H1 (cell line): Measurements from ENCODE around the gene TEX55. TPM values are rescaled to one million over a fixed set of nuclear protein-coding genes. Genes with fewer than 3 reads are reported as not detected.
A peak's percentile ranks its signal among the peaks of the same experiment; 100 is the strongest.

ENCODE experiments used
- CTCF ChIA-PET: fragments of 300-600 bp; sonication (Branson Sonifier 250); formaldehyde crosslinking; loops from one replicate; lab custom pipeline; 2021; ENCODE audit not compliant: partially characterized antibody; lab: Charles Lee
- POLR2A ChIA-PET: fragments of 300-600 bp; sonication (Branson Sonifier 250); formaldehyde crosslinking; loops from one replicate; lab custom pipeline; 2021; ENCODE audit warnings: inconsistent platforms; ENCODE audit not compliant: partially characterized antibody; lab: Charles Lee
- DNase-seq, 2 experiments: peaks; one replicate each; pipeline versions ENCODE4 v3.0.0 to v3.0.0-alpha.2; 2010 to 2022; ENCODE audit warnings: low spot score in 2 of 2, low read depth in 1 of 2, mixed read lengths in 1 of 2
- FAIRE-seq: peaks from 2 replicates; lab custom pipeline; 2011; peaks lifted over from hg19 to GRCh38; lab: Jason Lieb, UNC
- H2AFZ ChIP-seq: 2 replicates; pipeline ENCODE4 v1.8.1; 2012; ENCODE audit warnings: low read length, inconsistent platforms
- H2AK5ac ChIP-seq: 2 replicates; pipeline ENCODE4 v1.6.1; 2013; ENCODE audit warnings: low read depth, low read length
- H2BK120ac ChIP-seq: replicated peaks from 2 replicates; pipeline ENCODE3; 2013; ENCODE audit warnings: low read depth, low read length, inconsistent platforms
- H2BK12ac ChIP-seq: 2 replicates; pipeline ENCODE4 v1.6.1; 2013; ENCODE audit warnings: low read depth, low read length
- H2BK15ac ChIP-seq: 2 replicates; pipeline ENCODE4 v1.6.1; 2013; ENCODE audit warnings: low read length
- H2BK20ac ChIP-seq: 2 replicates; pipeline ENCODE4 v1.6.1; 2013; ENCODE audit warnings: low read length
- H2BK5ac ChIP-seq: 2 replicates; pipeline ENCODE4 v1.6.1; 2013; ENCODE audit warnings: low read depth, low read length
- H3K14ac ChIP-seq: 2 replicates; pipeline ENCODE4 v1.6.1; 2013; ENCODE audit warnings: inconsistent platforms; ENCODE audit not compliant: insufficient read length
- H3K18ac ChIP-seq: 2 replicates; pipeline ENCODE4 v1.6.1; 2013; ENCODE audit warnings: low read length; ENCODE audit errors: extremely low read depth
- H3K23ac ChIP-seq: 2 replicates; pipeline ENCODE4 v1.6.1; 2013; ENCODE audit warnings: inconsistent platforms; ENCODE audit not compliant: insufficient read length
- H3K23me2 ChIP-seq: 2 replicates; pipeline ENCODE4 v1.6.1; 2013; ENCODE audit warnings: low read depth, low read length
- H3K27ac ChIP-seq: 2 replicates; pipeline ENCODE4 v1.6.1; 2011; ENCODE audit warnings: low read depth, low read length, inconsistent platforms
- H3K27me3 ChIP-seq, 4 experiments: replicated peaks in 1 of 4; 1 replicate in 1 of 4; 2 replicates in 3 of 4; pipeline versions ENCODE4 v1.6.1 to v1.8.1; 2011 to 2013; ENCODE audit warnings: low read length in 3 of 4, mild to moderate bottlenecking in 3 of 4, inconsistent platforms in 2 of 4, mixed read lengths in 2 of 4, moderate library complexity in 1 of 4; ENCODE audit not compliant: control insufficient read depth in 3 of 4, insufficient read depth in 3 of 4; ENCODE audit errors: extremely low read depth in 1 of 4
- H3K36me3 ChIP-seq, 4 experiments: 2 replicates each; pipeline versions ENCODE4 v1.6.1 to v1.8.1; 2011 to 2013; ENCODE audit warnings: mild to moderate bottlenecking in 4 of 4, low read length in 3 of 4, moderate library complexity in 2 of 4, control low read depth in 1 of 4, inconsistent platforms in 1 of 4; ENCODE audit not compliant: insufficient read depth in 4 of 4, control insufficient read depth in 2 of 4
- H3K4ac ChIP-seq: replicated peaks from 2 replicates; pipeline ENCODE3; 2013; ENCODE audit warnings: low read length, low read depth, mixed read lengths, inconsistent platforms; ENCODE audit not compliant: insufficient read length
- H3K4me1 ChIP-seq, 4 experiments: replicated peaks in 1 of 4; 1 replicate in 1 of 4; 2 replicates in 3 of 4; pipeline versions ENCODE4 v1.6.1 to v1.8.1; 2011 to 2013; ENCODE audit warnings: low read length in 3 of 4, inconsistent platforms in 2 of 4, mixed read lengths in 1 of 4; ENCODE audit not compliant: insufficient read depth in 4 of 4, control insufficient read depth in 3 of 4
- H3K4me2 ChIP-seq, 2 experiments: 2 replicates each; pipeline versions ENCODE4 v1.6.1 to v1.8.1; 2011 to 2013; ENCODE audit warnings: low read depth in 2 of 2, low read length in 2 of 2, control low read depth in 1 of 2, inconsistent platforms in 1 of 2, mild to moderate bottlenecking in 1 of 2; ENCODE audit not compliant: insufficient read depth in 1 of 2
- H3K4me3 ChIP-seq, 4 experiments: fragments of 200-600, 300-600 bp in 1 of 4; sonication (generic), shearing (Covaris generic), sonication (Bioruptor Twin) in 1 of 4; 2 replicates each; pipeline versions ENCODE4 v1.5.1 to v1.8.1; 2011 to 2016; ENCODE audit warnings: low read length in 4 of 4, low read depth in 3 of 4, control low read depth in 2 of 4, inconsistent platforms in 2 of 4, mild to moderate bottlenecking in 2 of 4, mixed read lengths in 1 of 4, moderate library complexity in 1 of 4; ENCODE audit not compliant: insufficient read depth in 2 of 4; ENCODE audit errors: extremely low read depth in 1 of 4
- H3K56ac ChIP-seq: replicated peaks from 2 replicates; pipeline ENCODE3; 2013; ENCODE audit warnings: low read depth, mild to moderate bottlenecking, mixed read lengths, low read length, inconsistent platforms; ENCODE audit not compliant: insufficient read length
- H3K79me1 ChIP-seq: 2 replicates; pipeline ENCODE4 v1.6.1; 2013; ENCODE audit warnings: low read depth, low read length, control low read depth
- H3K79me2 ChIP-seq, 2 experiments: 2 replicates each; pipeline versions ENCODE4 v1.6.1 to v1.8.1; 2012 to 2013; ENCODE audit warnings: low read length in 2 of 2, mild to moderate bottlenecking in 2 of 2, inconsistent platforms in 1 of 2; ENCODE audit not compliant: insufficient read depth in 2 of 2, control insufficient read depth in 1 of 2
- H3K9ac ChIP-seq, 4 experiments: replicated peaks in 1 of 4; 1 replicate in 1 of 4; 2 replicates in 3 of 4; pipeline versions ENCODE4 v1.6.1 to v1.8.1; 2011 to 2013; ENCODE audit warnings: low read depth in 3 of 4, low read length in 3 of 4, control low read depth in 2 of 4, mild to moderate bottlenecking in 2 of 4, moderate library complexity in 2 of 4, inconsistent platforms in 1 of 4; ENCODE audit errors: extremely low read depth in 1 of 4
- H3K9me3 ChIP-seq, 2 experiments: 2 replicates each; pipeline versions ENCODE4 v1.6.1 to v1.8.1; 2012 to 2013; ENCODE audit warnings: mild to moderate bottlenecking in 2 of 2, moderate library complexity in 2 of 2, control low read depth in 1 of 2, inconsistent platforms in 1 of 2, low read depth in 1 of 2, low read length in 1 of 2, mixed read lengths in 1 of 2; ENCODE audit not compliant: insufficient read depth in 2 of 2
- H4K20me1 ChIP-seq, 2 experiments: replicated peaks in 1 of 2; 2 replicates each; pipeline versions ENCODE3 to v1.8.1; 2011 to 2013; ENCODE audit warnings: inconsistent platforms in 2 of 2, low read length in 2 of 2, mild to moderate bottlenecking in 1 of 2; ENCODE audit not compliant: insufficient read depth in 2 of 2, control insufficient read depth in 1 of 2
- H4K5ac ChIP-seq: 2 replicates; pipeline ENCODE4 v1.6.1; 2013; ENCODE audit warnings: low read length, low read depth, mixed read lengths, inconsistent platforms; ENCODE audit not compliant: insufficient read length
- H4K8ac ChIP-seq: 2 replicates; pipeline ENCODE4 v1.8.0; 2013; ENCODE audit warnings: mild to moderate bottlenecking, moderate library complexity, low read length, inconsistent platforms; ENCODE audit not compliant: insufficient read depth; ENCODE audit errors: extremely low read depth
- H4K91ac ChIP-seq: replicated peaks from 2 replicates; pipeline ENCODE3; 2013; ENCODE audit warnings: low read length, mixed read lengths, inconsistent platforms; ENCODE audit not compliant: insufficient read length
- RAD21 ChIP-seq, 2 experiments: IDR thresholded peaks in 1 of 2; conservative IDR thresholded peaks in 1 of 2; 2 replicates each; pipeline ENCODE4 v1.6.1; 2011; ENCODE audit warnings: low read depth in 2 of 2, low read length in 2 of 2, improper control_type of control experiment in 1 of 2, inconsistent platforms in 1 of 2, mild to moderate bottlenecking in 1 of 2, moderate library complexity in 1 of 2
- RFX5 ChIP-seq: IDR thresholded peaks from 2 replicates; pipeline ENCODE4 v1.6.1; 2011; ENCODE audit warnings: low read depth, low read length, improper control_type of control experiment, borderline replicate concordance
- WGBS, 2 experiments: shearing (Covaris generic) in 1 of 2; methylation state at CpG; one replicate each; pipeline versions ENCODE4 v1.1.6 to v1.1.7; 2013 to 2015; ENCODE audit warnings: low lambda C conversion rate in 2 of 2, mixed read lengths in 2 of 2, inconsistent platforms in 1 of 2, low coverage in 1 of 2, missing lambda C conversion rate in 1 of 2; ENCODE audit not compliant: insufficient replicate concordance in 2 of 2, insufficient coverage in 1 of 2, insufficient read length in 1 of 2; ENCODE audit errors: extremely low coverage in 1 of 2, missing lambda C conversion rate in 1 of 2; 5-methylcytosine and 5-hydroxymethylcytosine counted together
- long read RNA-seq, 2 experiments: library from RNA in 1 of 2; library from capped mRNA in 1 of 2; stranded (forward); transcript quantifications; one replicate each; pipeline ENCODE4 v2.0.0, GENCODE V29; 2021; ENCODE audit warnings: inconsistent platforms in 1 of 2
- polyA minus RNA-seq, 3 experiments: library from RNA; depleted of rRNA, polyadenylated mRNA; stranded (reverse); fragments of >200 nt; gene quantifications; 1 replicate in 2 of 3; 2 replicates in 1 of 3; pipeline ENCODE4 v1.2.3, GENCODE V29; 2011
- polyA plus RNA-seq, 7 experiments: library from polyadenylated mRNA; depleted of rRNA in 3 of 7; stranded (reverse) in 5 of 7; unstranded in 2 of 7; fragments of >200 nt in 5 of 7; fragments of 200-250 nt in 2 of 7; gene quantifications; 1 replicate in 5 of 7; 2 replicates in 1 of 7; 4 replicates in 1 of 7; pipeline versions ENCODE4 v1.2.1 to v1.2.3, GENCODE V29; 2011 to 2013; ENCODE audit warnings: missing spikeins in 2 of 7, mixed read lengths in 2 of 7
- total RNA-seq: library from RNA; stranded (reverse); fragmentation: NEBNext Ultra II Directional; extraction: Animal tissue kit (Norgen Biotek cat#: 25700); gene quantifications from 2 replicates; pipeline ENCODE4 v1.2.1, GENCODE V29; 2021
- TF ChIP-seq, protein P1 (sequence below), 3 experiments: IDR thresholded peaks; 1 replicate in 2 of 3; 2 replicates in 1 of 3; pipeline versions ENCODE4 v1.5.1 to v1.6.1; 2011; ENCODE audit warnings: low read length in 3 of 3, mild to moderate bottlenecking in 3 of 3, inconsistent platforms in 2 of 3, low read depth in 1 of 3, moderate library complexity in 1 of 3; ENCODE audit not compliant: insufficient read depth in 1 of 3; ENCODE audit errors: control extremely low read depth in 1 of 3
- TF ChIP-seq, protein P2 (sequence below): IDR thresholded peaks from 2 replicates; pipeline ENCODE4 v1.6.1; 2012; ENCODE audit warnings: inconsistent platforms
- TF ChIP-seq, protein P3 (sequence below): IDR thresholded peaks from 2 replicates; pipeline ENCODE4 v1.6.1; 2012; ENCODE audit warnings: inconsistent platforms

The TEX55 gene
- total RNA-seq (not detected in 2 replicates), polyA plus RNA-seq (2011; rRNA removed) (not detected in 2 replicates), polyA minus RNA-seq (2011; rRNA and poly(A)+ RNA removed) (not detected in 2 replicates)
- polyA plus RNA-seq (2011; cell fraction: cytosol; rRNA removed) = 0.05 TPM
- not detected for polyA plus RNA-seq (2011; cell fraction: nucleus; rRNA removed)
- polyA plus RNA-seq (2012, experiment 1 of 2) = not detected in 4 replicates
- not detected for polyA plus RNA-seq (2012, experiment 2 of 2)
- not detected for polyA plus RNA-seq (2013, experiment 1 of 2)
- not detected for polyA plus RNA-seq (2013, experiment 2 of 2)
- not detected for polyA minus RNA-seq (2011; cell fraction: cytosol; rRNA and poly(A)+ RNA removed)
- polyA minus RNA-seq (2011; cell fraction: nucleus; rRNA and poly(A)+ RNA removed) = not detected
- long read RNA-seq, experiment 1 = 0 reads
- long read RNA-seq, experiment 2 = 0 reads

DNA sequence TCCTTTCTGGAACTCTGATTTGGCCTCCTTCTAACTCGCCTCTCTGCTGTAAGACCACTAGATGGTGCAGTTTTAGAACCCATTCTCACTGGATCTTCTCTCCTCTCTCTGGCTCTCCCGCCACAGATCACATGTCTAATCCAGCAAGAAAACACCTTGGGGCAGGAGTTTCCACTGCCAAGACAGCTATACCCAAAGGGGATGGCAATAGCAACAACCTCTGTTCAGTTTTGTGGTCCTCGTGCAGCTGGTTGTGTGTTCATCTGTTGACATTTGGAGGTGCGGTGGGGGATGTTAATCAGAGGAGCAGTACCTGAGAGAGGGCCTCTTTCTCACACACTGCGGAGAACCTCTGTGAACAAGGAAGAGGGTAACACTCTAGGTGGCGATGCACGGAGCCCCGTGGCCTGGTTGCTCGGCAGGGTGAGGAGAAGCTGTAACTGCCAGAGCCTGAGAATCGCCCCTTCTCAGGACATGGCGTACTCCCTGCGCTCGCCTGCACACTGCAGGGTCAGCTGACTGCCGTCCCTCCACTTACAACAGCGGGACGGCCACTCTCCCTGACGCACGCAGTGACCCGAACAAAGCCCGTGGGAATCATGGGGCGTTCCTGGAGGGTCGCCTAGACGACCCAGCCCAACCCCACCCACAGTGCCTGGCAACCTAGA lies at the start of gene TEX55:
TSS of gene TEX55 (plus strand) at position 666 of the 668 bp plus-strand sequence. CDS start 25 bp downstream, outside the sequence.
- no peak within 1 kb of the TSS for H4K5ac ChIP-seq
- TF ChIP-seq RAD21 (IDR thresholded peaks at IDR 0.05 in 1 of 2, conservative IDR thresholded peaks at IDR 0.05 in 1 of 2; ENCODE audit: low read depth in 2 of 2, low read length in 2 of 2) = peak; percentile 70 to 74
- TF ChIP-seq, protein P1, sequence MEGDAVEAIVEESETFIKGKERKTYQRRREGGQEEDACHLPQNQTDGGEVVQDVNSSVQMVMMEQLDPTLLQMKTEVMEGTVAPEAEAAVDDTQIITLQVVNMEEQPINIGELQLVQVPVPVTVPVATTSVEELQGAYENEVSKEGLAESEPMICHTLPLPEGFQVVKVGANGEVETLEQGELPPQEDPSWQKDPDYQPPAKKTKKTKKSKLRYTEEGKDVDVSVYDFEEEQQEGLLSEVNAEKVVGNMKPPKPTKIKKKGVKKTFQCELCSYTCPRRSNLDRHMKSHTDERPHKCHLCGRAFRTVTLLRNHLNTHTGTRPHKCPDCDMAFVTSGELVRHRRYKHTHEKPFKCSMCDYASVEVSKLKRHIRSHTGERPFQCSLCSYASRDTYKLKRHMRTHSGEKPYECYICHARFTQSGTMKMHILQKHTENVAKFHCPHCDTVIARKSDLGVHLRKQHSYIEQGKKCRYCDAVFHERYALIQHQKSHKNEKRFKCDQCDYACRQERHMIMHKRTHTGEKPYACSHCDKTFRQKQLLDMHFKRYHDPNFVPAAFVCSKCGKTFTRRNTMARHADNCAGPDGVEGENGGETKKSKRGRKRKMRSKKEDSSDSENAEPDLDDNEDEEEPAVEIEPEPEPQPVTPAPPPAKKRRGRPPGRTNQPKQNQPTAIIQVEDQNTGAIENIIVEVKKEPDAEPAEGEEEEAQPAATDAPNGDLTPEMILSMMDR (IDR thresholded peaks at IDR 0.05; ENCODE audit: control extremely low read depth in 1 of 3, insufficient read depth in 1 of 3, low read depth in 1 of 3, low read length in 3 of 3) = peak; percentile 3 to 84 (median 61)
- TF ChIP-seq, protein P2, sequence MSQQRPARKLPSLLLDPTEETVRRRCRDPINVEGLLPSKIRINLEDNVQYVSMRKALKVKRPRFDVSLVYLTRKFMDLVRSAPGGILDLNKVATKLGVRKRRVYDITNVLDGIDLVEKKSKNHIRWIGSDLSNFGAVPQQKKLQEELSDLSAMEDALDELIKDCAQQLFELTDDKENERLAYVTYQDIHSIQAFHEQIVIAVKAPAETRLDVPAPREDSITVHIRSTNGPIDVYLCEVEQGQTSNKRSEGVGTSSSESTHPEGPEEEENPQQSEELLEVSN = peak; percentile 93
- TF ChIP-seq, protein P3, sequence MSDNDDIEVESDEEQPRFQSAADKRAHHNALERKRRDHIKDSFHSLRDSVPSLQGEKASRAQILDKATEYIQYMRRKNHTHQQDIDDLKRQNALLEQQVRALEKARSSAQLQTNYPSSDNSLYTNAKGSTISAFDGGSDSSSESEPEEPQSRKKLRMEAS = peak; percentile 75
- no peak for TF ChIP-seq RFX5
- H4K8ac ChIP-seq = no peak within 1 kb of the TSS
- ChIA-PET POLR2A (interaction anchor here (1.1 kb wide), 1 partner anchor 112 kb away, joined by 3 read pairs; no protein-coding TSS in a partner anchor), CTCF (interaction anchor here (0.7 to 4.1 kb wide), 16 partner anchors 10 to 350 kb away, joined by 3 to 19 read pairs (median 4); no protein-coding TSS in a partner anchor)
- H3K23ac ChIP-seq = no peak within 1 kb of the TSS
- H2BK120ac ChIP-seq = no peak within 1 kb of the TSS
- peak; percentile 95 for FAIRE-seq
- no peak within 1 kb of the TSS for H3K18ac ChIP-seq
- H2AK5ac ChIP-seq = no peak within 1 kb of the TSS
- no peaks in the 10 kb centered on the region for H3K79me1 ChIP-seq
- H3K4me1 ChIP-seq = no peaks in the 10 kb centered on the region
- H3K9me3 ChIP-seq = peaks cover 3 to 4% of the 10 kb centered on the region in 2 experiments; a peak in 2 of 4 replicates
- H3K14ac ChIP-seq = no peak within 1 kb of the TSS
- no peak within 1 kb of the TSS for H3K56ac ChIP-seq
- H3K4me2 ChIP-seq = no peak within 1 kb of the TSS
- no peak within 1 kb of the TSS for H3K4ac ChIP-seq
- H3K27me3 ChIP-seq = peaks cover 0 to 2% (median 0%) of the 10 kb centered on the region in 4 experiments; a peak in 3 of 7 replicates
- no peak within 1 kb of the TSS for H2BK12ac ChIP-seq
- H3K36me3 ChIP-seq = no peaks in the 10 kb centered on the region
- H3K23me2 ChIP-seq = no peaks in the 10 kb centered on the region
- H3K79me2 ChIP-seq = no peaks in the 10 kb centered on the region
- DNase-seq = peak in 1 of 2 experiments; percentile 59
- no peak within 1 kb of the TSS for H2BK5ac ChIP-seq
- H2AFZ ChIP-seq = peak within 1 kb of the TSS; percentile 96
- H2BK20ac ChIP-seq = 0 out of 2 replicates have a peak within 1 kb of the TSS, but pooled peaks have one; percentile 29
- WGBS, 2 experiments = 88% methylated on average over 23 of the region's 23 CpGs; no CpG with 5 or more reads in 1 of the 2 experiments
- H3K4me3 ChIP-seq = no peak within 1 kb of the TSS
- H3K27ac ChIP-seq = no peak within 1 kb of the TSS
- peak within 1 kb of the TSS; percentile 29 for H4K91ac ChIP-seq
- peak within 1 kb of the TSS; percentile 33; the same call in 1 of the 2 replicates for H2BK15ac ChIP-seq
- H3K9ac ChIP-seq = no peak within 1 kb of the TSS; a peak in 1 of 7 replicates
- no peaks in the 10 kb centered on the region for H4K20me1 ChIP-seq
